Stimulated activated naive CD8-positive, alpha-beta T cell treated with anti-CD3 and anti-CD28 coated beads, Interleukin-15, amount 100 ng/mL, for 72 hours (primary cell): Measurements from ENCODE around the gene PHLPP1.
A peak's percentile ranks its signal among the peaks of the same experiment; 100 is the strongest.
"Not testable (repeated sequence)": the region's sequence is repeated elsewhere in the genome, so short reads cannot be mapped to it uniquely, and the experiment has no call there.

Experiments
- ATAC-seq: fragments of 150-1000 bp; cut with Tn5 transposase; 2 replicates; pipeline ENCODE4 v1.10.0; 2021; ENCODE audit warnings: mild to moderate bottlenecking, moderate library complexity
- DNase-seq, 2 donors: peaks; one replicate each; pipeline ENCODE4 v3.0.0; 2021 to 2022
- H3K27ac Mint-ChIP-seq, 2 donors: one replicate each; pipeline ENCODE4 v1.8.0; 2022; ENCODE audit warnings: mild to moderate bottlenecking in 2 of 2, mixed read lengths in 2 of 2, moderate library complexity in 2 of 2
- H3K27me3 Mint-ChIP-seq: one replicate; pipeline ENCODE4 v1.8.0; 2022; ENCODE audit warnings: mixed read lengths
- H3K4me1 Mint-ChIP-seq: one replicate; pipeline ENCODE4 v1.8.0; 2022; ENCODE audit warnings: mild to moderate bottlenecking, mixed read lengths
- H3K4me3 Mint-ChIP-seq, 2 donors: one replicate each; pipeline ENCODE4 v1.8.0; 2022; ENCODE audit warnings: mild to moderate bottlenecking in 2 of 2, mixed read lengths in 2 of 2, moderate library complexity in 1 of 2
- H3K9me3 Mint-ChIP-seq, 2 donors: one replicate each; pipeline ENCODE4 v1.8.0; 2022; ENCODE audit warnings: mixed read lengths in 2 of 2

Gene PHLPP1

GRCh38 chr18:62880034-62880433, 164.7 kb downstream of the PHLPP1 start:
- H3K27me3 Mint-ChIP-seq, result no peaks in the 10 kb centered on the region

GRCh38 chr18:62880673-62881364, 165.5 kb downstream of the PHLPP1 start:
- no peak overlapping the region for H3K4me3 Mint-ChIP-seq
- DNase-seq (no peak), ATAC-seq (no peak)
- H3K9me3 Mint-ChIP-seq, result no peaks in the 10 kb centered on the region
- peaks cover 33% of the 10 kb centered on the region for H3K4me1 Mint-ChIP-seq
- no peaks in the 10 kb centered on the region for H3K27me3 Mint-ChIP-seq
- no peak overlapping the region for H3K27ac Mint-ChIP-seq

More at GRCh38 chr18:62880034-62880433, 164.7 kb downstream of the PHLPP1 start:
- Mint-ChIP-seq H3K27ac (peak overlapping the region in 1 of 2 donors; percentile 78), H3K9me3 (no peaks in the 10 kb centered on the region), H3K4me3 (peak overlapping the region; percentile 19 to 36), H3K4me1 (peaks cover 33% of the 10 kb centered on the region)
- ATAC-seq, result no peak
- DNase-seq, result no peak

GRCh38 chr18:62881509-62882016, 166.2 kb downstream of the PHLPP1 start:
- H3K27me3 Mint-ChIP-seq, result no peaks in the 10 kb centered on the region
- peaks cover 31% of the 10 kb centered on the region for H3K4me1 Mint-ChIP-seq
- H3K27ac Mint-ChIP-seq, result no peak overlapping the region
- no peak for DNase-seq
- ATAC-seq, result peak; percentile 49
- no peak overlapping the region for H3K4me3 Mint-ChIP-seq
- H3K9me3 Mint-ChIP-seq, result no peaks in the 10 kb centered on the region

- Mint-ChIP-seq H3K27me3 (no peaks in the 10 kb centered on the region), H3K4me1 (peaks cover 23% of the 10 kb centered on the region), H3K9me3 (no peaks in the 10 kb centered on the region), H3K27ac (no peak overlapping the region), H3K4me3 (no peak overlapping the region)
- ATAC-seq (no peak), DNase-seq (no peak)
Measured at GRCh38 chr18:62883937-62884735, 168.8 kb downstream of the PHLPP1 start.

- no peak overlapping the region for H3K27ac Mint-ChIP-seq
Measured at GRCh38 chr18:62885804-62886203, 170.5 kb downstream of the PHLPP1 start.

DNA sequence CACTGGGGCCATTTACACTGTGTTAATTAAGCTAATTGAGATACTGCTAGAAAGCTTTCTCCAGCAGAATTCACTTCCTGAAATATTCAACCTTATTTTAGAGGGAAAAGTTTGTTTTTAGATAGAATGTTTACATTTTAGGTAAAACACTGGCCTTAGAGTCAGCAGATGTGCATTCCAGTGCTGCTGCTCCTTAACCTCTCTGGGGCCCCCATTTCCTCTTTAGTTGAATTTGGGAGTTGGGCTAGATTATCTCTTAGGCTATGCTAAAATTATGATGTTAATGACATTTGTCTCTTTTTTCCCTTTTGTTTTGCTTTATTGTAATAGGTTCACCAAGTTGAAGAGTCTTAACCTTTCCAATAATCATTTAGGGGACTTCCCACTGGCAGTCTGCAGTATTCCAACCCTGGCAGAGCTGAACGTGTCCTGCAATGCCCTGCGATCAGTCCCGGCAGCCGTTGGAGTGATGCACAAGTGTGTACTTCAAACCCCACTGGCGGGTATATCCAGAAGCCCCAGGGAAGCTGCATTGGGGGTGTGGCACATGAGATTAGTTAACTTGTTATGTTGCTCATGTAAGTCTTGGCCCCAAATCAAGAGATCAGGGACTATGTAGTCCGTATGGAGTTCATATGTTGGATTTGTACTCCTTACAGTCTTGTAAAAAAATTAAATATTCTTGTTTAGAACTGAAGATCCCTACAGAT, 179.5 kb downstream of the PHLPP1 start:
- H3K27me3 Mint-ChIP-seq, result no peaks in the 10 kb centered on the region
- no peaks in the 10 kb centered on the region for H3K9me3 Mint-ChIP-seq
- DNase-seq (no peak), ATAC-seq (no peak)
- H3K4me3 Mint-ChIP-seq, result no peak overlapping the region
- H3K27ac Mint-ChIP-seq, result no peak overlapping the region
- no peaks in the 10 kb centered on the region for H3K4me1 Mint-ChIP-seq

More at GRCh38 chr18:62885804-62886203, 170.5 kb downstream of the PHLPP1 start:
- ATAC-seq (no peak), DNase-seq (no peak)
- H3K27me3 Mint-ChIP-seq, result no peaks in the 10 kb centered on the region
- no peak overlapping the region for H3K4me3 Mint-ChIP-seq
- H3K9me3 Mint-ChIP-seq, result no peaks in the 10 kb centered on the region
- peaks cover 10% of the 10 kb centered on the region for H3K4me1 Mint-ChIP-seq

DNA sequence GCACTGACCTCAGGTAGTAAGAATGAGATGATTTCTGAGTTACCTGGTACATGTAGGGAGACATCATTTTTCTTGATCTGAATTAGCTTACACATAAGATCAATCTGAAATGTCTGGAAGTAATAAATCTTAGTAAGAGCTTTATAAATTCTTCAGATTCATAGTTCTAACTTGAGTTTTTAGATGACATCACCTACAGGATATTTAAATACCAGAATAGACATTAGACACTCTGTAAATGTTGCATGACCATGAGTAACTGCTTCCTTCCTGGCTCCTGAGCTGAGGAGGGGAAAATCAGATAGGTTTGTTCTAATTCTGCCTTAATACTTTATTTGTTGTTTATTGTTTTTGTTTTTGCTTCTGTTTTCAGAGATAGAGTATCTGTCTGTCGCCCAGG, 181.8 kb downstream of the PHLPP1 start:
- Mint-ChIP-seq H3K27me3 (no peaks in the 10 kb centered on the region), H3K9me3 (no peaks in the 10 kb centered on the region), H3K27ac (no peak overlapping the region), H3K4me1 (no peaks in the 10 kb centered on the region), H3K4me3 (no peak overlapping the region)
- no peak for DNase-seq
- no peak for ATAC-seq

- no peaks in the 10 kb centered on the region for H3K4me1 Mint-ChIP-seq
- ATAC-seq (no peak), DNase-seq (no peak)
- H3K9me3 Mint-ChIP-seq, result no peaks in the 10 kb centered on the region
- H3K4me3 Mint-ChIP-seq, result no peak overlapping the region
- no peak overlapping the region for H3K27ac Mint-ChIP-seq
- no peaks in the 10 kb centered on the region for H3K27me3 Mint-ChIP-seq
Measured at GRCh38 chr18:62898359-62898758, 183.0 kb downstream of the PHLPP1 start.

DNA sequence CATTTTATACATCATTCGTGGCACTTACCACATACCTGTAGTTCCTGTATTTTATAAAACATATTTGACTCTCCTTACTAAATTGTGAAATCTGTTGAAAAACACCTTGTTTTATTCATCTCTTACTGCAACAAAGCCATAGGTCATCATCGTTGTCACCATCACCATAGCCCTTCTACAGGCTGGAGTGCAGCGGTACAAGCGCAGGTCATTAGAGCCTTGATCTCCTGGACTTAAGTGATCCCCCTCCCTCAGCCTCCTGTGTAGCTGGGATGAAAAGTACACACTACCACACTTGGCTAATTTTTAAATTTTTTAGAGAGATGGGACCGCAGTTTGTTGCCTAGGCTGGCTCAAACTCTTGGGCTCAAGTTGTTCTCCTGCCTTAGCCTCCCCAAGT, 184.2 kb downstream of the PHLPP1 start:
- no peak for DNase-seq

GRCh38 chr18:62900132-62900883, 185.0 kb downstream of the PHLPP1 start:
- no peaks in the 10 kb centered on the region for H3K4me1 Mint-ChIP-seq
- no peak for DNase-seq
- H3K27ac Mint-ChIP-seq, result no peak overlapping the region
- no peaks in the 10 kb centered on the region for H3K27me3 Mint-ChIP-seq
- H3K4me3 Mint-ChIP-seq, result no peak overlapping the region
- no peak for ATAC-seq
- no peaks in the 10 kb centered on the region for H3K9me3 Mint-ChIP-seq

More for the DNA sequence above, 184.2 kb downstream of the PHLPP1 start:
- Mint-ChIP-seq H3K4me1 (no peaks in the 10 kb centered on the region), H3K27me3 (no peaks in the 10 kb centered on the region), H3K9me3 (no peaks in the 10 kb centered on the region), H3K27ac (no peak overlapping the region), H3K4me3 (no peak overlapping the region)
- no peak for ATAC-seq

DNA sequence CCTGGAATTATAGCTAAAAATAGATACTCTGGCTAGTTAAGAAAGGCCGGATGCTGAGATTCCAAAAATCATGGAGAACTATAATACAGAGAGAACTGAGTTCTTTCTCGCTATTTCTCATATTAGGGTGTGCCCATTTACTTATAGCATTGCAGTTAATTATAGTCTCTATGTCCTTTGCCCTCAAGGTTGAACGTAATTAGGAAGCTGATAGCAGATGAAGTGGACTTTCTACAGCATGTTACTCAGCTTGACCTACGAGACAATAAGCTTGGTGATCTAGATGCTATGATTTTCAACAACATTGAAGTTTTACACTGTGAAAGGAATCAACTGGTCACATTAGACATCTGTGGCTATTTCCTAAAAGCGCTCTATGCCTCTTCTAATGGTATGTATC, 187.4 kb downstream of the PHLPP1 start:
- H3K27me3 Mint-ChIP-seq, result no peaks in the 10 kb centered on the region
- no peak for ATAC-seq

DNA sequence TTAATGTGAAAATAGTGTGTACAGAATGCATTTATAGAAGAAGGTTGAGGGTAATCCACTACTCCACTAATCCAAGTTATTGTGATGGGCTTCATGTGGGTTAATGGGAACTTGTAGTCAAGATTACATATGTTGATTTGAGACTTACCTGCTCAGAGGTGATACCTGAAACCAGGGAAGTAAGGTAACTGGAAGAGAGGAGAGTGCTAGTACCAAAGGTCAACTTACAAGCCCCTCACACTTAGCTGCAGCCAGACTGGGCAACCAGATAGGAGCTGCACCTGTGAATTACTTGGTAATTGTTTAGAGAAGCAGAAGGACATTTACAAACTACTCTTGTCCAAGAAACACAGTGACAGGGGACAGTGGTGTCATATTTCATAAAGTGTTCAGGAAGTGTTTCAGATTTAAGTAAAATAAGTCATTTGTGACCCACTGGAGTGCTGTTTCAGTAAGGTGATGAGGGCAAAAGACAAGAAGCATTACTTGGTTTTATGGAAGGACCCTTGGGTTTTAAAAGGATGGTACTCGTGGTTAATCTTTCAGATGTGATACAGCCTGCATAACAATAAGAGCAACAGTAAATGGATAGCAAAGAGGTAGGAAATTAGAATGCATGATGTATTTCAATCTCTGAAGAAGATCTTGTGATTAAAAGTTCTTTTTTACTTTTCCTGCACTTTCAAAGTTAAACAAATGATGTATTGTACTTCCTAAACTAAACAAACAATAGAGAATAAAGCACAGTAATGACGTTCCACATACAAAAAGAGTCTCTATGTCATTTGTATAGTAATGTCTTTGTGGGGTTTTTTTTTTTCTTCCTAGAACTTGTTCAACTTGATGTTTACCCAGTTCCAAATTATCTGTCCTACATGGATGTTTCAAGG, 189.3 kb downstream of the PHLPP1 start:
- H3K9me3 Mint-ChIP-seq, result no peaks in the 10 kb centered on the region
- no peak overlapping the region for H3K4me3 Mint-ChIP-seq
- ATAC-seq (no peak), DNase-seq (no peak)
- H3K27ac Mint-ChIP-seq, result no peak overlapping the region
- no peaks in the 10 kb centered on the region for H3K27me3 Mint-ChIP-seq
- H3K4me1 Mint-ChIP-seq, result no peaks in the 10 kb centered on the region

More for the DNA sequence above, 187.4 kb downstream of the PHLPP1 start:
- Mint-ChIP-seq H3K9me3 (no peaks in the 10 kb centered on the region), H3K27ac (no peak overlapping the region), H3K4me1 (no peaks in the 10 kb centered on the region), H3K4me3 (no peak overlapping the region)
- DNase-seq, result no peak

GRCh38 chr18:62912885-62913284, 197.5 kb downstream of the PHLPP1 start:
- Mint-ChIP-seq H3K4me1 (no peaks in the 10 kb centered on the region), H3K4me3 (no peak overlapping the region), H3K9me3 (no peaks in the 10 kb centered on the region), H3K27me3 (no peaks in the 10 kb centered on the region), H3K27ac (no peak overlapping the region)
- ATAC-seq (no peak), DNase-seq (no peak)

- not testable (repeated sequence) for H3K4me1 Mint-ChIP-seq, DNase-seq, H3K27ac Mint-ChIP-seq, H3K9me3 Mint-ChIP-seq, ATAC-seq, H3K4me3 Mint-ChIP-seq, H3K27me3 Mint-ChIP-seq
Measured at GRCh38 chr18:62913824-62914223, 198.5 kb downstream of the PHLPP1 start.
